ENCODE data around the gene SLC22A16. TPM values are rescaled to one million over a fixed set of nuclear protein-coding genes. Genes with fewer than 3 reads are reported as not detected.

The SLC22A16 gene, protein sequence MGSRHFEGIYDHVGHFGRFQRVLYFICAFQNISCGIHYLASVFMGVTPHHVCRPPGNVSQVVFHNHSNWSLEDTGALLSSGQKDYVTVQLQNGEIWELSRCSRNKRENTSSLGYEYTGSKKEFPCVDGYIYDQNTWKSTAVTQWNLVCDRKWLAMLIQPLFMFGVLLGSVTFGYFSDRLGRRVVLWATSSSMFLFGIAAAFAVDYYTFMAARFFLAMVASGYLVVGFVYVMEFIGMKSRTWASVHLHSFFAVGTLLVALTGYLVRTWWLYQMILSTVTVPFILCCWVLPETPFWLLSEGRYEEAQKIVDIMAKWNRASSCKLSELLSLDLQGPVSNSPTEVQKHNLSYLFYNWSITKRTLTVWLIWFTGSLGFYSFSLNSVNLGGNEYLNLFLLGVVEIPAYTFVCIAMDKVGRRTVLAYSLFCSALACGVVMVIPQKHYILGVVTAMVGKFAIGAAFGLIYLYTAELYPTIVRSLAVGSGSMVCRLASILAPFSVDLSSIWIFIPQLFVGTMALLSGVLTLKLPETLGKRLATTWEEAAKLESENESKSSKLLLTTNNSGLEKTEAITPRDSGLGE
- total RNA-seq: 1.1 TPM in 1 of 2 replicates, not detected in the other

DNA sequence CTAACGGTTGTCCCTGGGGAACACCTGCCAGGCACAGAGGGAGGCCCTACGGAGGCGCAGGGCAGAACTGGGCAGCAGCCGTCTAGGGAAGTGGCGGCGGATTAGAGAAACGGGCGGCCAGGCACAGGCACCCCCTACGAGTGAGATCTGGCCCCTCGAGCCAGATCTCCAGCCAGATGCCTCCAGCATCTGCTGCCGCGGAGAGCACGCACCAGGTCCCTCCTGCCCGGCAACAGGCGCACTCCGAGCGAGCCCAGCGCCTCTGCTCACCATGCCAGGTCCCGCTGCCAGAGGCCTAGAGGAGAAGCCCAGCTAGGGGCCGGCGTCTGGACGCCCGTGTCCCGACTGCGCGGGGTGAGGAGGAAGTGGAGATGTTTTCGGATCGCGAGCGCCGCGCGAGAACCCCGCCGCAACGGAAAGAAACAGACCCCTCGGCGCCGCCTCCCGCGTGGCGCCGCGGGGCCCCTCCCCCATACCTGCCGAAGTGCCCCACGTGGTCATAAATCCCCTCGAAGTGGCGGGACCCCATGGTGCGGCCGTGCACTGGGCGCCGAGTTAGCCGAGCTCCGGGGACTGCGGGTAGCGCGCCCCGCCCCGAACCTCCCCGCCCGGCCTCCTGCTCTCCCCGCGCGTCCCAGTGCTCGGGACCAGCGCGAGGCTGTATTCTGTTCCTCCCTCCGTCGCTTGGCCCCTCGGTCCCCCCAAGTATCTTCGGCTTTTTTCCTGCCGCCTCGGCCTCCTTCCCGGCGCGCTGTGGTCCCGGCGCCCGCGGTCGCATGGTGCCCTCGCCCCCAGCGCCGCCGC is at the start of gene SLC22A16:
Gene SLC22A16, minus strand, starts transcription at position 568 of the 804 bp plus-strand sequence. Its CDS starts 39 bp downstream, at position 529.

DNA sequence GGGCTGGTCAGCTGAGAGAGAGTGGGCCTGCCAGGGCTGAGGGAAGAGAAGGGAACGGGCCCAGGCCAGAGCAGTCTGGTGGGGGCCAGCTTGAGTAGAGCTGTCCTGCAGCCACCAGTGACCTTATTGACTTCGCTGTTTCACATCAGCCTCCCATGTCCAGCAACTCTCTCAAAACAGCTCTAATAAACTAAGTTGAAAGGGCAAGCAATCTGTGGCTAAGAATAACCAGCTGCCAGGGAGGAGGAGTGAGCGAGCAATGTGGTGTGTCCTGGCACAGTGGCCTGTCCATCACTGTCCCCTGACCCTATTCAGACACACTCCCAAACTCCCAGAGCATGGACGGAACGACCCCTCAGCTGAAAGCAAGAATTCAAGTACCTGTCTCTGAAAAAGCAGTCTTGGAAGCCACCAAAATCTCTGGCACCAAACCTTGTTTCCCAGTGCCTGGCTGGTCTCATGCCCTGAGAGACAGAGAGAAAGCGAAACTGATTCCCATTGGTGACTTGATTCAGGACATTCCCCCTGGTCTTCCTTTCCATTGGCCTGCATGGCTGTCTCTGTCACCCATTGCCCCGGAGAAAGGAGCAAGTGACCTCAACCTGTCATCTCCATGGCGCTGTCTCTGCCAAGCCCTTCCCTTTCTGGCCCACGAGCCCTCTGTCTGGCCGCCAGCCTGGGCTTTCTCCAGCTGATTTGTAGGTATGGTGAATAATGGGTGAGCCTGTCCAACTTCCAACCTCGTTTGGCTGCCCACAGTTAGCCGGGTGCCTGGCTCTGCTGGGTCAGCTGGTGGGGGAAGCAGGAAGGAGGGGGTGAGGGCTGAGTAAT is 61.1 kb downstream of the SLC22A16 start, which contains the start of gene DDO:
Gene DDO, minus strand, starts transcription at position 490 of the 831 bp plus-strand sequence. CDS start 2,113 bp downstream, outside the sequence.

Other genes with a start within 250 kb of the SLC22A16 start
- not detected in 2 replicates for gene METTL24, start 118.3 kb downstream of the SLC22A16 start, total RNA-seq
- 1.7 and 2.1 TPM in 2 replicates for gene DDO, start 61.0 kb downstream of the SLC22A16 start, total RNA-seq